Natural killer cell (primary cell): ENCODE measurements around the gene NADK. TPM values are rescaled to one million over a fixed set of nuclear protein-coding genes. Genes with fewer than 3 reads are reported as not detected.
A peak's percentile ranks its signal among the peaks of the same experiment; 100 is the strongest.
"Not testable (repeated sequence)": the region's sequence is repeated elsewhere in the genome, so short reads cannot be mapped to it uniquely, and the experiment has no call there.

Experiments
- ATAC-seq, 3 donors: fragments of 150-1000 bp in 2 of 3; fragments of 200-7000 bp in 1 of 3; cut with Tn5 transposase; 1 replicate in 1 of 3; 2 replicates in 2 of 3; pipeline ENCODE4 v1.10.0; 2021; ENCODE audit warnings: mild to moderate bottlenecking in 2 of 3, moderate library complexity in 2 of 3
- DNase-seq, 2 donors: peaks; one replicate each; pipeline versions ENCODE4 v3.0.0 to v3.0.0-alpha.2; 2013 to 2021; ENCODE audit warnings: mixed read lengths in 1 of 2
- H3K27ac ChIP-seq: one replicate; pipeline ENCODE4 v1.5.1; 2013; ENCODE audit warnings: mild to moderate bottlenecking, low read length
- H3K27me3 ChIP-seq: one replicate; pipeline ENCODE4 v1.6.1; 2013; ENCODE audit warnings: low read length; ENCODE audit not compliant: control insufficient read depth, insufficient read depth
- H3K36me3 ChIP-seq: one replicate; pipeline ENCODE4 v1.6.1; 2013; ENCODE audit warnings: low read length; ENCODE audit not compliant: control insufficient read depth, insufficient read depth
- H3K4me1 ChIP-seq: one replicate; pipeline ENCODE4 v1.6.1; 2013; ENCODE audit warnings: low read length; ENCODE audit not compliant: control insufficient read depth, insufficient read depth
- H3K4me3 ChIP-seq: one replicate; pipeline ENCODE4 v1.5.1; 2013; ENCODE audit warnings: low read length
- H3K9me3 ChIP-seq: one replicate; pipeline ENCODE4 v1.6.1; 2013; ENCODE audit warnings: low read length; ENCODE audit not compliant: control insufficient read depth, insufficient read depth
- H3K27ac Mint-ChIP-seq, 2 donors: one replicate each; pipeline ENCODE4 v1.8.0; 2022; ENCODE audit warnings: mild to moderate bottlenecking in 2 of 2, mixed read lengths in 2 of 2, moderate library complexity in 1 of 2
- H3K27me3 Mint-ChIP-seq, 2 donors: one replicate each; pipeline ENCODE4 v1.8.0; 2022; ENCODE audit warnings: low read depth in 2 of 2, mixed read lengths in 2 of 2
- H3K36me3 Mint-ChIP-seq: one replicate; pipeline ENCODE4 v1.8.0; 2022; ENCODE audit warnings: mixed read lengths
- H3K4me1 Mint-ChIP-seq, 2 donors: one replicate each; pipeline ENCODE4 v1.8.0; 2022; ENCODE audit warnings: mixed read lengths in 2 of 2
- H3K4me3 Mint-ChIP-seq: one replicate; pipeline ENCODE4 v1.8.0; 2022; ENCODE audit warnings: mild to moderate bottlenecking, moderate library complexity, mixed read lengths
- H3K9me3 Mint-ChIP-seq, 2 donors: one replicate each; pipeline ENCODE4 v1.8.0; 2022; ENCODE audit warnings: mixed read lengths in 2 of 2
- WGBS: methylation state at CpG from one replicate; pipeline ENCODE4 v1.1.7; 2013; ENCODE audit warnings: missing lambda C conversion rate; ENCODE audit not compliant: insufficient coverage; 5-methylcytosine and 5-hydroxymethylcytosine counted together
- intact Hi-C: fragments of 100-400 bp; cut with micrococcal nuclease; formaldehyde crosslinking; loops from one replicate; pipeline ENCODE4 v1.14.2; 2022
- total RNA-seq, 4 donors: library from RNA; stranded (reverse); fragments of 120-200 nt in 1 of 4; gene quantifications; one replicate each; pipeline versions ENCODE4 v1.2.3 to v1.2.4, GENCODE V29; 2013 to 2022

NADK gene
- total RNA-seq, 3 donors from 2014 or later (not counting 1 experiment from before 2014, with no cell fraction given): 97.7 to 117 (median 112) TPM

DNA sequence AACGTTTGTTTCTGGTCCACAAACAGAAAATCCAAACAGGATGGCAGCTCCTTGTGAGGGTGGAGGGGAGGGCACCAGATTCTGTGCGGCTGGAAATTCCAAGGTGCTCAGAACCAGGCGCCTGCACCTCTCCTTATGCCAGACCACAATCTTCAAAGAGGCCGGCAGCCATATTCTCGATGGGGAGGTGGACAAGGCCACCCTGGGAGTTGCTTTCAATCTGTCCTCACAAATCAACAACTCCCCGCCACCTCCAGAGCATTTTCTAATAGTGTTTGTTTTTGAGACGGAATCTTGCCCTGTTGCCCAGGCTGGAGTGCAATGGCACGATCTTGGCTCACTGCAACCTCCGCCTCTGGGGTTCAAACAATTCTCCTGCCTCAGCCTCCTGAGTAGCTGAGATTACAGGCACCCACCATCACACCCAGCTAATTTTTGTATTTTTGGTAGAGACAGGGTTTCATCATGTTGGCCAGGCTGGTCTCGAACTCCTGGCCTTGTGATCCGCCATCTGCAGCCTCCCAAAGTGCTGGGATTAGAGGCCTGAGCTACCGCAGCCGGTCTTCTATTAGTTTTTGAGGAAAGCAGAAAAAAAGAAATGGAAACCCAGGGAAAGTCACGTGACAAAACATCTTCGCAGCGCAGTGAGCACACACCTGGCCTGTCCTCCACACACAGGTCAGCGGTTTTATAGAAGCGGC lies 49.0 kb downstream of the NADK start:
- H3K27me3 ChIP-seq, H3K27ac Mint-ChIP-seq, ATAC-seq, DNase-seq, H3K4me3 Mint-ChIP-seq, H3K9me3 ChIP-seq, H3K36me3 Mint-ChIP-seq, H3K4me3 ChIP-seq, intact Hi-C loops, H3K9me3 Mint-ChIP-seq, H3K4me1 ChIP-seq, H3K27me3 Mint-ChIP-seq, H3K4me1 Mint-ChIP-seq: not testable (repeated sequence)
- peaks cover 12% of the 10 kb centered on the region for H3K36me3 ChIP-seq
- 98% methylated on average over 6 of the region's 18 CpGs for WGBS
- H3K27ac ChIP-seq: peak overlapping the region; percentile 14

- H3K27me3 Mint-ChIP-seq, H3K27me3 ChIP-seq, H3K9me3 Mint-ChIP-seq, intact Hi-C loops, H3K4me1 ChIP-seq, H3K4me3 Mint-ChIP-seq, H3K9me3 ChIP-seq, H3K36me3 Mint-ChIP-seq, H3K4me1 Mint-ChIP-seq, ATAC-seq, H3K4me3 ChIP-seq: not testable (repeated sequence)
- H3K27ac Mint-ChIP-seq: peak overlapping the region in 1 of 2 donors; percentile 46
- Histone ChIP-seq H3K27ac (peak overlapping the region; percentile 14), H3K36me3 (peaks cover 12% of the 10 kb centered on the region)
- DNase-seq: peak in 1 of 2 donors; percentile 52
- WGBS: 57% methylated on average over 9 of the region's 14 CpGs
These were observed 49.8 kb downstream of the NADK start for GRCh38 chr1:1728308-1729005.

DNA sequence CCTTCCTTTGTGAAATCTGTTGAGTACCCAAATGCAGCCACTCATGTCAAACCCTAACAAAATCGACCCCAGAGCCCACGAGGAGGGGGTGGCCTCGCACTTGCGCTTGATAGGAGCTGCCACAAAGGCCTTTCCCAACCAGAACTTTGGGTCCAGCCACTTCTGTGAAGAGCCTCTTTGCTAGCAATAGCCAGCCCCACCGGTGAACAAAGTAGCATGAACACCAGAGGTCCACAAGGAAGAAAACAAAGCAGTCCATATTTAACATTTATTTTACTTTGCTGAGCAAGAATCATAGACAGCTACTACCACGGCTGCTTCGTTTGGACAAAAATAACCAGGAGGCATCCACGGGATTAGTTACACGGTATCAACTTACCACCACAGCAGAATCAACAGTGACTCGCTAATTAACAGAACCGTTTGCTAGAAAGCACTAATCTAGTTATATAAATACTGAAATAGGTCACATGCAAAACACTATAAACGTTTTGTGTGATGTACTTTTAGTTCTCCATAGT lies 51.1 kb downstream of the NADK start:
- H3K9me3 ChIP-seq, H3K4me1 ChIP-seq, H3K4me1 Mint-ChIP-seq, H3K27me3 ChIP-seq, H3K27me3 Mint-ChIP-seq, ATAC-seq, H3K36me3 Mint-ChIP-seq, H3K36me3 ChIP-seq, DNase-seq, H3K4me3 ChIP-seq, H3K9me3 Mint-ChIP-seq, intact Hi-C loops, H3K4me3 Mint-ChIP-seq, H3K27ac ChIP-seq: not testable (repeated sequence)
- peak overlapping the region in 1 of 2 donors; percentile 27 for H3K27ac Mint-ChIP-seq
- 96% methylated on average over 9 of the region's 12 CpGs for WGBS

GRCh38 chr1:1726088-1726487 lies 52.2 kb downstream of the NADK start:
- DNase-seq, H3K27me3 Mint-ChIP-seq, H3K27ac ChIP-seq, intact Hi-C loops, H3K4me1 ChIP-seq, H3K4me1 Mint-ChIP-seq, H3K9me3 ChIP-seq, H3K27me3 ChIP-seq, H3K9me3 Mint-ChIP-seq, H3K4me3 ChIP-seq, H3K36me3 Mint-ChIP-seq, ATAC-seq: not testable (repeated sequence)
- WGBS: 96% methylated on average over 16 of the region's 17 CpGs
- H3K4me3 Mint-ChIP-seq: peak overlapping the region; percentile 59
- H3K36me3 ChIP-seq: peaks cover 11% of the 10 kb centered on the region
- H3K27ac Mint-ChIP-seq: peak overlapping the region in 1 of 2 donors; percentile 68

DNA sequence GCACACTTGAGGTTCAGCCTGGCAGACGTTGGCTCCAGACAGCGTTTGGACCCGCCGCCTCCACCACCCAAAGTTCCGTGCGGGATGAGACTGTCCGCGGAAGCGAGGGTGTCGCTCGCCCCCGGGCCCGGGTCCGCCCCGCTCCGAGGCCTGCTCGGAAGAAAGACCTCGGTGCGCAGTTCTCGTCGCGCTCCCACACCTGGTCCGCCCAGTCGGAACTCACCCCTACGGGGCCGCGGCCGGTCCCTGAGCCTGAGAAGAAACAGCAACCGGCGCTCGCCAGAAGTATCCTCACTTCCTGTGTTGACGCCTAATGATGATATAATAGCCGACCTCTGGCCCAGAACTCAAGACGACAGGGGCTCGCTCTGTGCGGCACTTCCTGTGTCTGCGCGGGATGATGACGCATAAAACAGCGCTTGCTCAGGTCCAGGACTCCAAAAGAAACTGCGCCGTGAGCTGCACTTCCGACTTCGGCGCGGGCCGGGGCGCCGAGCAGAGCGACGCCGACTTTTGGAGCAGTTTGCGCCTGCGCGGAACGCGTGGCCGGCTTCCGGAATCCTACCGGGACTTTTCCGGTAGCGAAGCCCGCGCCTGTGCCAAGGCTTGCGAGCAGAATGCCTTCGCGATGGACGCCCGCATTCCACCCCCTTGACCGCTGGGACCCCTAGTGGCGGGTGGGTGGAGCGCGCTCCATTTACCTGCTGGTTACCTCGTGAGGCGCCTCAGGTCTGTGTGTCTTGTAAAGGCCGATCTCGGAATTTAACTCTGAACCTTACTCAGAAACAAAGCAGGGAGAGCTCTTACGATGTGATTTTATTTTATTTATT lies 54.0 kb downstream of the NADK start, which contains the start of gene CDK11A:
TSS of gene CDK11A (minus strand) at position 323 of the 830 bp plus-strand sequence. CDS start 1,539 bp downstream, outside the sequence.
- under 1% methylated on average over 45 of the region's 78 CpGs for WGBS
- H3K9me3 ChIP-seq, intact Hi-C loops, H3K36me3 Mint-ChIP-seq, H3K27me3 Mint-ChIP-seq, H3K4me1 ChIP-seq, H3K27me3 ChIP-seq, H3K4me1 Mint-ChIP-seq, H3K9me3 Mint-ChIP-seq: not testable (repeated sequence)
- Histone ChIP-seq H3K36me3 (peaks cover 18% of the 10 kb centered on the region), H3K4me3 (peak within 1 kb of the TSS; percentile 58), H3K27ac (peak within 1 kb of the TSS; percentile 81)
- H3K27ac Mint-ChIP-seq: peak within 1 kb of the TSS; percentile 97
- H3K4me3 Mint-ChIP-seq: peak within 1 kb of the TSS; percentile 96
- ATAC-seq (peak; percentile 93 to 99 (median 95)), DNase-seq (peak; percentile 97 to 100)
